GM21737 (cell line): Measurements from ENCODE around the gene FADS1.

Source experiments
- ATAC-seq: cut with Tn5 transposase; IDR thresholded peaks from one replicate; pipeline ENCODE4 v1.9.1; 2021; ENCODE audit warnings: mild to moderate bottlenecking, moderate library complexity; ENCODE audit not compliant: unreplicated experiment

The FADS1 gene

DNA sequence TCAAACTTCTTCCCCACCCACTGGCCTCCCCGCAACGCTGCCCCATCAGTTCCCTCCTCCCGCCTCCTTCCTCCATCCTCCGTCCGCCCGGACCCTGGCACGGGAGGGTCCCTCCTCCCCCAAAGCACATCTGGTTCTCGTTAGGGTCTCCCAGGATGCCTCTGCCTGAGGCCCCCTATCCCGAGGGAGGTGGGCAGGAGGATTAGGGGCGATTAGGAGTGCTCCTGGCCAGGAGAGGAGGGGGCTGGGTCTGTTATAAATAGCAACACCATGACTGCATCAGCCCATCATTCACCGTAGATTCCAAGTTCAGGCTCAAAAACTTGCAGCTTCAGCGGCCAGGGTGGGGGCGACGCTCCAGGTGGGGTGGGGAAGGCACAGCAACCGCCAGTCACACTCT, 54.0 kb downstream of the FADS1 start:
- ATAC-seq = no peak

GRCh38 chr11:61762223-61762615, 54.6 kb downstream of the FADS1 start:
- ATAC-seq = no peak

- ATAC-seq = no peak
These were observed 55.2 kb downstream of the FADS1 start for GRCh38 chr11:61761440-61762222.

DNA sequence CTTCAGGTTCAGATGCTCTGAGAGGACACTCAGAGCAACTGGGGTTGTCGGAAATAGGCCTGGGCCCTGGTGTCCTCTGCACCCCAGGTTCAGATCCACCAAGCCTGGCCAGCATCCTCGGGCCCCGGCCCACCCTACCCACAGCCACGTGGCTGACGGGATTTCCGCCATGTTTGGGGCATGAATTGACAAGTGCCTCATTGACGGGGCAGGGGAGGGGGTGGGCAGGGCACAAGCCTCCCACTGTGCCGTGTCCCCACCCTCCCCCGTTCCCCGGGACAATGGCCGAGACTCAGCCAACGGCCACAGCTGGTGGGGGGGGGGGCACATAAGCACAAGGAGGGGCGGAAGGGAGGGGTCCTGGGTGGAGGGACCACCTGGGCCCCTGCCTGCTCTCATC, 55.9 kb downstream of the FADS1 start:
- ATAC-seq = no peak

DNA sequence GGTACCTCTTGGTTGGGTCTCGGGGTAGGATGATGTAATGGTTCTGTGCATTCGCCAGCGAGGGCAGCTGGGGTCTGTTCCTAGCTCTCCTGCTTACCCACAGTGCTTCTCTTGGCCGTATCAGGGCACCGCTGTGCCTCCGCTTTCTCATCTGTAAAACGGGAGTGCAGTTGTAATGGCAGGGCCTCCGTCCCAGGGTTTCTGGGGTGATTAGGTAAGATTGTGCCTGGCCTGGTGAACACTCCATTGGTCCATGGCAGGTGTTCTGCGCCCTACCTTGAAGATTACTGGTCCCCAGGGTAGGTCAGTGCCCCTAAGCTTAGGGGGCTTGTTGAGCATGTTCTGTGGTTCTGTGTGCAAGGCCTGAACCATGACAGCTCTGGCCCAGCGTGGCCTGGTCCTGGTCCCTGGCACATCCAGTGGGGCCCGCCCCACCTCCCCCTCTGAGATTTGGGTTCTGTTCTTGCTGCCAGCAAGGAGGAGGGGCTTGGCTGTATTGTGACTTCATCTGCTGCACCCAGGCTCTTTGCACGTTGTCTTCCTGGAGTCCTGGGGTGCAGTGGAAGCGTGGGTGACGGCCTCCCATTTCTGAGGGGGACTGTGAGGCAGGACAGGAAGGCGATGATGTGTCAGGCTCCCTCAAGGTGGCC, 59.5 kb downstream of the FADS1 start:
- ATAC-seq = no peak

DNA sequence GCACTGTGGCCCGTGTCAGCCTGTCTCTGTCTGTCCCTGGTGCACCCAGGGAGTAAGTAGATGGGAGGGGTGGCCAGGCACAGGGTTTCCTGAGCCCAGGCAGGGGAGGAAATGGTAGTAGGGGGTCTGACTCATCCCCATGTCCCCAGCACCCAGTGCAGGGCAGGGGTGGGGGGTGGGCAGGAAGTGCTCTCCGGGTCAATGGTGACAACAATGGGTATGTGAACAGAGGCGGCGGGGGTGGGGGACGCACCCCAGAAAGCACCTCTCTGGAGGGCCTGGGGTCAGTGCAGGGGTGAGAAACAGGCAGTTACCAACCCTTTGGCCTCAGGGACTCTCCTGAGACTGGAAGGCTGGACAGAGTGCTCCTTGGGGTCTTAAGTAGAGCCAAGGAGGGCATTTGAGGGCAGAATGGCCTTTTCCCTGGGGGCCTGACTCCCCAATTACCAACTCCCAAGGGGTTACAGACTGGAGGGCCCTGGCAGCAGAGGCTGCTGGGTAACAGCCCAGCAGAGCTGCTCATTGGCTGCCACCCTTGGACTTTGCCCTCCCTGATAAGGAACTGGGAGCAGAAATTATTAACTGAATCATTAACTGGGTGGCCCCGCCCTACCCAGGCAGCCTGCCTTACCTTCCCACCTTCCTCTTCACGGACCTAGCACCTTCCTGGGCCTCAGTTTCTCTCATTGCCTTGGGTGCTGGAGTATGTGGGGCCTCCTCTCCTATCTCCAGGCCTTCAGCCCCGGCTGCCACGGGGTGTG, 60.2 kb downstream of the FADS1 start:
- ATAC-seq = no peak

DNA sequence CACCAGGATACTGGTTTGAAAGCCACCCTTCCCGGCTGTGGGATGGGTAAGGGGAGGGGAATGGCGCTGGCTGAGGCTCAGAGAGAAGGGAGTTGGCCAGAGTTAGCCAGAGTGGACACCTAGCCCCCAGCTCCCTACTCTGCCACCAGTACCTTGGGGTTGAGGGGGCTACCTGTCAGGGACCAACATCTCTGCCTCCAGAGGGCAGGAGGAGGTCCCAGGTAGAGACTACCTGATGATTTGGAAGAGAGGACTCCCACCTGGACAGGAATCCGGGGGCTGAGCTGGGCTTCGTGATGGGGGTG, 60.7 kb downstream of the FADS1 start:
- no peak for ATAC-seq

GRCh38 chr11:61754534-61755482, 62.0 kb downstream of the FADS1 start:
- no peak for ATAC-seq

GRCh38 chr11:61753672-61754071, 63.1 kb downstream of the FADS1 start:
- no peak for ATAC-seq

DNA sequence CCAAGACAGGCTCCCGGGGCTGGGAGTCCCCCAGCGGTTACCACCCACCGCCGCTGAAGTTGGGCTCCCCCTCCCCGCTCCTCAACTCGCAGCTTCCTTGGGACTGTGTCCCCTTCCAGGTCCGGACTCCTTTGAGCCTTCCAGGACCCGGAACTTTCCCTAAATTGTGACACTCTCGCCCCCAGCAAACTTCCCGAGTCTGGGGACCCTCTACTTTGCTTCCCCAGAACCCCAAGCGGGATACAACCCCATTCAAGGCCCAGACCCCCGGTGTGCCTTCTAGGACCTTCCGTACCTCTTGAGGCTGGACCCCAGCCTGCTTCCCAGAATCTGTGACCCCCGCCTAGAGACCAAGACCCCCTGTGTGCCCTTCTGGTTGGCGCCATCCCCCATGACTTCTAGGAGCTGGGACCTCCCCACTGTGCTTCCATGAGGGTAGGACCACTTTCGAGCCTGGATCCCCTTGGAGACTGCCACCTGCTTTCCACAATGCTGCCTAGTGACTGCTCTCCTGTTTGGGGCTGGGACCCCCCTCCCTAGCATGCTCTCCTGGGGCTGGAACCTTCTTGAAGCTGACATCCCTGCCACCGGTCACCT, 63.8 kb downstream of the FADS1 start:
- ATAC-seq = no peak

GRCh38 chr11:61752117-61752924, 64.5 kb downstream of the FADS1 start, which contains the start of gene MYRF:
Gene MYRF, plus strand, starts transcription at chr11:61752636. Its CDS starts 109 bp downstream, at chr11:61752745.
- no peak for ATAC-seq

DNA sequence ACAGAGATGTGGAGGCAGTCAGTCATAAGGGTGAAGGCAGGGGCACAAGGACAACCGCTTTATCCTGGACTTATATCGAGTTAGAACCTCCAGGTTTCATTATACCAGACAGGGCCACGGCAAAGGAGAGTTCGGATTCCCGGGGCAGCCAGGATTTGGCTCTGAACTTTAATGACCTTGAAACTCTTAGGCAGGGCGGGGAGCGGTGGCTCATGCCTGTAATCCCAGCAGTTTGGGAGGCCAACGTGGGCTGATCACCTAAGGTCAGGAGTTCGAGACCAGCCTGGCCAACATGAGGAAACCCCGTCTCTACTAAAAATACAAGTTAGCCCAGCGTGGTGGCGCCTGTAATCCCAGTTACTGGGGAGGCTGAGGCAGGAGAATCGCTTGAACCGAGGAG, 65.4 kb downstream of the FADS1 start:
- no peak for ATAC-seq

GRCh38 chr11:61750631-61751273, 66.1 kb downstream of the FADS1 start:
- no peak for ATAC-seq
